Epidermal melanocyte (primary cell): ENCODE measurements around the gene ZNF205.

Source experiments
- DNase-seq: peaks from one replicate; pipeline ENCODE4 v3.0.0; 2011; ENCODE audit warnings: low spot score; ENCODE audit not compliant: insufficient read length

ZNF205 gene

GRCh38 chr16:3084969-3085670, 27.3 kb upstream of the ZNF205 start:
- DNase-seq: no peak

GRCh38 chr16:3085868-3086595, 26.4 kb upstream of the ZNF205 start:
- no peak for DNase-seq

GRCh38 chr16:3086596-3087242, 25.7 kb upstream of the ZNF205 start:
- no peak for DNase-seq

GRCh38 chr16:3087243-3088235, 24.8 kb upstream of the ZNF205 start:
- no peak for DNase-seq

GRCh38 chr16:3088450-3088849, 23.9 kb upstream of the ZNF205 start:
- DNase-seq: no peak

- DNase-seq: no peak
Observed at GRCh38 chr16:3088925-3089716, 23.3 kb upstream of the ZNF205 start.

- DNase-seq: no peak
Observed at GRCh38 chr16:3089717-3090592, 22.4 kb upstream of the ZNF205 start.

GRCh38 chr16:3091551-3091950, 20.8 kb upstream of the ZNF205 start:
- no peak for DNase-seq

- DNase-seq: no peak
Observed at GRCh38 chr16:3092501-3092941, 19.9 kb upstream of the ZNF205 start.

- no peak for DNase-seq
Observed at GRCh38 chr16:3094289-3095027, 17.9 kb upstream of the ZNF205 start.

- no peak for DNase-seq
Observed at GRCh38 chr16:3095869-3096268, 16.5 kb upstream of the ZNF205 start.

GRCh38 chr16:3096362-3096761, 16.0 kb upstream of the ZNF205 start:
- DNase-seq: no peak

GRCh38 chr16:3097266-3097665, 15.1 kb upstream of the ZNF205 start:
- DNase-seq: no peak

GRCh38 chr16:3098459-3099394, 13.7 kb upstream of the ZNF205 start, which contains the start of gene ZSCAN10:
Gene ZSCAN10, minus strand, starts transcription at chr16:3099294. Its CDS starts 6,357 bp downstream, at chr16:3092937.
- DNase-seq: no peak

- no peak for DNase-seq
Observed at GRCh38 chr16:3099395-3099731, 13.0 kb upstream of the ZNF205 start.

GRCh38 chr16:3099732-3100499, 12.5 kb upstream of the ZNF205 start:
- DNase-seq: peak; percentile 89
